SU-DHL-6 (cell line): ENCODE data around the gene HTATSF1.
A peak's percentile ranks its signal among the peaks of the same experiment; 100 is the strongest.

ENCODE experiments used
- H2AFZ ChIP-seq: fragments of 200-600 bp; sonication (generic); 2 replicates; pipeline ENCODE4 v1.6.1; 2014; ENCODE audit warnings: low read depth, mild to moderate bottlenecking, moderate library complexity, mixed read lengths, antibody characterized with exemption, low read length; ENCODE audit not compliant: severe bottlenecking
- H3F3A ChIP-seq: fragments of 200-600 bp; shearing (Covaris generic); 2 replicates; pipeline ENCODE4 v1.6.0; 2016; ENCODE audit warnings: antibody characterized with exemption, mild to moderate bottlenecking; ENCODE audit not compliant: insufficient read depth
- H3K27ac ChIP-seq: fragments of 200-600 bp; sonication (generic); 2 replicates; pipeline ENCODE4 v1.5.1; 2016; ENCODE audit warnings: low read depth, mild to moderate bottlenecking, low read length, moderate library complexity, mixed read lengths
- H3K27me3 ChIP-seq: fragments of 200-600 bp; sonication (generic), shearing (Covaris generic); 2 replicates; pipeline ENCODE4 v1.6.0; 2014; ENCODE audit warnings: mild to moderate bottlenecking, low read length
- H3K36me3 ChIP-seq: fragments of 200-600 bp; sonication (generic); 2 replicates; pipeline ENCODE4 v1.6.1; 2014; ENCODE audit warnings: mild to moderate bottlenecking, low read length, mixed read lengths
- H3K4me2 ChIP-seq: fragments of 300-600, 200-600 bp; shearing (Covaris generic), sonication (generic); 2 replicates; pipeline ENCODE4 v1.6.0; 2014; ENCODE audit warnings: low read length, low read depth, mild to moderate bottlenecking; ENCODE audit not compliant: poor library complexity, severe bottlenecking
- H3K4me3 ChIP-seq: fragments of 200-600 bp; sonication (generic); 2 replicates; pipeline ENCODE4 v1.5.1; 2014; ENCODE audit warnings: antibody characterized with exemption, low read length, mild to moderate bottlenecking, mixed read lengths; ENCODE audit not compliant: insufficient read depth, poor library complexity, severe bottlenecking
- H3K79me2 ChIP-seq: fragments of 200-600 bp; sonication (generic); 2 replicates; pipeline ENCODE4 v1.6.1; 2014; ENCODE audit warnings: mild to moderate bottlenecking, low read length, moderate library complexity; ENCODE audit not compliant: insufficient read depth
- H3K9ac ChIP-seq: fragments of 200-600 bp; sonication (generic); 2 replicates; pipeline ENCODE4 v1.7.0; 2014; ENCODE audit warnings: mild to moderate bottlenecking, low read length
- H3K9me2 ChIP-seq: fragments of 200-600 bp; sonication (generic); replicated peaks from 2 replicates; pipeline ENCODE4 v1.6.1; 2014; ENCODE audit warnings: low read length; ENCODE audit not compliant: insufficient read depth
- H3K9me3 ChIP-seq: fragments of 200-600 bp; sonication (generic); 2 replicates; pipeline ENCODE4 v1.6.1; 2014; ENCODE audit warnings: low read length, mixed read lengths; ENCODE audit not compliant: insufficient read depth
- H4K20me1 ChIP-seq: fragments of 200-600 bp; sonication (generic); 2 replicates; pipeline ENCODE4 v1.6.1; 2014; ENCODE audit warnings: low read depth, mild to moderate bottlenecking, antibody characterized with exemption, low read length, moderate library complexity, mixed read lengths
- EZH2phosphoT487 ChIP-seq: fragments of 200-600 bp; sonication (generic), shearing (Covaris generic); conservative IDR thresholded peaks from 2 replicates; pipeline ENCODE4 v1.6.1; 2018; ENCODE audit warnings: mild to moderate bottlenecking, antibody characterized with exemption, low read length, moderate library complexity, mixed read lengths
- TF ChIP-seq, protein P1 (sequence below): fragments of 200-600 bp; sonication (generic); IDR thresholded peaks from one replicate; pipeline ENCODE4 v1.5.1; 2017; ENCODE audit warnings: antibody characterized with exemption, mild to moderate bottlenecking, low read length, moderate library complexity; ENCODE audit not compliant: insufficient read depth, poor library complexity, severe bottlenecking

The HTATSF1 gene, protein sequence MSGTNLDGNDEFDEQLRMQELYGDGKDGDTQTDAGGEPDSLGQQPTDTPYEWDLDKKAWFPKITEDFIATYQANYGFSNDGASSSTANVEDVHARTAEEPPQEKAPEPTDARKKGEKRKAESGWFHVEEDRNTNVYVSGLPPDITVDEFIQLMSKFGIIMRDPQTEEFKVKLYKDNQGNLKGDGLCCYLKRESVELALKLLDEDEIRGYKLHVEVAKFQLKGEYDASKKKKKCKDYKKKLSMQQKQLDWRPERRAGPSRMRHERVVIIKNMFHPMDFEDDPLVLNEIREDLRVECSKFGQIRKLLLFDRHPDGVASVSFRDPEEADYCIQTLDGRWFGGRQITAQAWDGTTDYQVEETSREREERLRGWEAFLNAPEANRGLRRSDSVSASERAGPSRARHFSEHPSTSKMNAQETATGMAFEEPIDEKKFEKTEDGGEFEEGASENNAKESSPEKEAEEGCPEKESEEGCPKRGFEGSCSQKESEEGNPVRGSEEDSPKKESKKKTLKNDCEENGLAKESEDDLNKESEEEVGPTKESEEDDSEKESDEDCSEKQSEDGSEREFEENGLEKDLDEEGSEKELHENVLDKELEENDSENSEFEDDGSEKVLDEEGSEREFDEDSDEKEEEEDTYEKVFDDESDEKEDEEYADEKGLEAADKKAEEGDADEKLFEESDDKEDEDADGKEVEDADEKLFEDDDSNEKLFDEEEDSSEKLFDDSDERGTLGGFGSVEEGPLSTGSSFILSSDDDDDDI

DNA sequence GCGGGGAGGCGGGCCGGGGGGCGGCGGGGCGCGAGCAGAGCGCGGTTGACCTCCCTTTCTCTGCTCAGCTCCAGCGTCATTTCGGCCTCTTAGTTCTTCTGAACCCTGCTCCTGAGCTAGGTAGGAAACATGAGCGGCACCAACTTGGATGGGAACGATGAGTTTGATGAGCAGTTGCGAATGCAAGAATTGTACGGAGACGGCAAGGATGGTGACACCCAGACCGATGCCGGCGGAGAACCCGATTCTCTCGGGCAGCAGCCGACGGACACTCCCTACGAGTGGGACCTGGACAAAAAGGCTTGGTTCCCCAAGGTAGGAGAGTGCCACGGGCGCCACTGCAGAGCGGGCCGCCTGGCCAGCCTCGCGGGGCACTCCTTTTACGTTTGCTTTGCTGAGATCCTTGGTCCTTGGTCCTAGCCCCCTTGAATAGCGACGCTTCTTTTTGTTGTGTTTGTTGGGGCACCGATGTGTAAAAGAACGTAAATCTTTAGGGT lies at the start of gene HTATSF1:
Gene HTATSF1 (plus strand): TSS at position 37 of the 497 bp plus-strand sequence. CDS start 93 bp downstream, at position 130.
- Histone ChIP-seq H3F3A (no peaks in the 10 kb centered on the region), H4K20me1 (no peaks in the 10 kb centered on the region), H3K27ac (peak within 1 kb of the TSS; percentile 78), H3K9me3 (no peaks in the 10 kb centered on the region), H3K9ac (peak within 1 kb of the TSS; percentile 73), H2AFZ (peak within 1 kb of the TSS; percentile 90), H3K79me2 (peaks cover 22% of the 10 kb centered on the region), H3K9me2 (no peaks in the 10 kb centered on the region), H3K4me3 (peak within 1 kb of the TSS; percentile 72), H3K4me2 (peak within 1 kb of the TSS; percentile 96), H3K27me3 (no peaks in the 10 kb centered on the region), H3K36me3 (peaks cover 10% of the 10 kb centered on the region; the same call in 1 of the 2 replicates)
- TF ChIP-seq, protein P1, sequence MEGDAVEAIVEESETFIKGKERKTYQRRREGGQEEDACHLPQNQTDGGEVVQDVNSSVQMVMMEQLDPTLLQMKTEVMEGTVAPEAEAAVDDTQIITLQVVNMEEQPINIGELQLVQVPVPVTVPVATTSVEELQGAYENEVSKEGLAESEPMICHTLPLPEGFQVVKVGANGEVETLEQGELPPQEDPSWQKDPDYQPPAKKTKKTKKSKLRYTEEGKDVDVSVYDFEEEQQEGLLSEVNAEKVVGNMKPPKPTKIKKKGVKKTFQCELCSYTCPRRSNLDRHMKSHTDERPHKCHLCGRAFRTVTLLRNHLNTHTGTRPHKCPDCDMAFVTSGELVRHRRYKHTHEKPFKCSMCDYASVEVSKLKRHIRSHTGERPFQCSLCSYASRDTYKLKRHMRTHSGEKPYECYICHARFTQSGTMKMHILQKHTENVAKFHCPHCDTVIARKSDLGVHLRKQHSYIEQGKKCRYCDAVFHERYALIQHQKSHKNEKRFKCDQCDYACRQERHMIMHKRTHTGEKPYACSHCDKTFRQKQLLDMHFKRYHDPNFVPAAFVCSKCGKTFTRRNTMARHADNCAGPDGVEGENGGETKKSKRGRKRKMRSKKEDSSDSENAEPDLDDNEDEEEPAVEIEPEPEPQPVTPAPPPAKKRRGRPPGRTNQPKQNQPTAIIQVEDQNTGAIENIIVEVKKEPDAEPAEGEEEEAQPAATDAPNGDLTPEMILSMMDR = no peak
- TF ChIP-seq EZH2phosphoT487 = no peak

DNA sequence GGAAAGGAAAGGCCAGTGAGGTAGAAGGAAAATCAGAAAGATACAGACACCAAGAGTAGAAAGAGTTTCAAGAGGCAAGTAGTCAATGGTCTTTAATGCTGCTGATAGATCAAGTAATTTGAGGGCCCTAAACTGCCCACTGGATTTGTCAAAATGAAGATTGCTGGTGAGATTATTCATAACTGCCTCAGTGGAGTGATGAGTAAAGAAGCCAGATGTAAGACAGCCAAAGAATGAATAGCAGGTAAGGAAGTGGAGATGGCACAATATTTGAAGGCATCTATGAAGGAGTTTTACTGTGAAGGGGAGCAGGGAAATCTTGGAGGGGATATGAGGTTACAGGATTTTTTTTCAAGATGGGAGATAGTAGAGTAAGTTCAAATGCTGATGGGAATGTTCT lies 49.4 kb upstream of the HTATSF1 start:
- TF ChIP-seq, protein P1 = no peak
- TF ChIP-seq EZH2phosphoT487 = no peak
- no peaks in the 10 kb centered on the region for H3K9me2 ChIP-seq
- no peak overlapping the region for H3K27ac ChIP-seq
- H3K79me2 ChIP-seq = no peaks in the 10 kb centered on the region
- H4K20me1 ChIP-seq = no peaks in the 10 kb centered on the region
- no peaks in the 10 kb centered on the region for H3K27me3 ChIP-seq
- no peak overlapping the region for H2AFZ ChIP-seq
- no peaks in the 10 kb centered on the region for H3F3A ChIP-seq
- no peaks in the 10 kb centered on the region for H3K36me3 ChIP-seq
- no peak overlapping the region for H3K4me3 ChIP-seq
- no peak overlapping the region for H3K4me2 ChIP-seq
- no peaks in the 10 kb centered on the region for H3K9me3 ChIP-seq
- H3K9ac ChIP-seq = no peak overlapping the region

DNA sequence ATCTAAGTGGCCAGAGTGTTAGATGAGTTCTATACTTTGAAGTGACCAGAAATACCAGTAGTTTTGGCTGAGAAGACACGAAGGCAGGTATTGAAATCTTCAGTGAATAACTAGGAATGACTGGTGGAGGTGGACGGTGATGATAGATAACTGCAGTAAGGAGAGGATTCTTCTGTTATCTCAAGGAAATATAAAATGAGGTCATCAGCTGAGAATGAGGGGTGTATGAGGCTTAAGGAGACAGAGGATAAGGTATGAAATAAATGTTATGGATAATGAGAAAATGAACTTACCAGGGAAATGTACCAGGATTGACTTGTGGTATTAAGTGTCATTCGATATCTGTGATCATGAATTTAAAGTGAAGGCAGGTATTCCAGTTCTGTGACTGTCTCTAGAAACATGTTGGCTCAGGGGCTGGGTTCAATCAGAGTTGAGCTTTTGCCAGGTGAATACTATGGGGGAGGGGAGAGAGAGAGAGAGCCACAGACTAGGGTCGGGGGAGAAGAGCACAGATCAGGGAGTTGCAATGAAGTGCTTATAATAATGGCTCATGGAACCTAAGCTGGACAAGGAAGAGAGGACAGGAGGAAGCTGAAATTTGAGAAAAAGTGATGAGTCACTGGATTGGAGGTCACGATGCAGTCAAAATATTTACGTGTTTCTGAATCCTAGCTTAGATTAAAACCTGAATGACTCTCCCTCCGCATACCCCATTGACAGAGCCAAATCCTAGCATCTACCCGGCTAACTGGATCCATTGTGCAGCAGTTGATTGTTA lies 47.2 kb upstream of the HTATSF1 start:
- no peaks in the 10 kb centered on the region for H3K36me3 ChIP-seq
- H3K9me3 ChIP-seq = no peaks in the 10 kb centered on the region
- H3K4me3 ChIP-seq = no peak overlapping the region
- TF ChIP-seq, protein P1 = no peak
- no peak for TF ChIP-seq EZH2phosphoT487
- no peaks in the 10 kb centered on the region for H3K79me2 ChIP-seq
- H4K20me1 ChIP-seq = no peaks in the 10 kb centered on the region
- no peaks in the 10 kb centered on the region for H3F3A ChIP-seq
- H3K4me2 ChIP-seq = no peak overlapping the region
- H3K27me3 ChIP-seq = no peaks in the 10 kb centered on the region
- no peaks in the 10 kb centered on the region for H3K9me2 ChIP-seq
- H3K27ac ChIP-seq = no peak overlapping the region
- H2AFZ ChIP-seq = no peak overlapping the region
- H3K9ac ChIP-seq = no peak overlapping the region
